OCI-LY1 (cell line): ENCODE measurements around the gene SKIC3.

Experiments used
- H2AFZ ChIP-seq: fragments of 200-600 bp; sonication (generic), shearing (Covaris generic); 2 replicates; pipeline ENCODE4 v1.6.0; 2014; ENCODE audit warnings: antibody characterized with exemption, mild to moderate bottlenecking, low read length
- H3F3A ChIP-seq: fragments of 200-600 bp; sonication (generic), shearing (Covaris generic); 2 replicates; pipeline ENCODE4 v1.6.0; 2014; ENCODE audit warnings: mild to moderate bottlenecking, antibody characterized with exemption, low read length, moderate library complexity; ENCODE audit not compliant: insufficient read depth
- H3K27ac ChIP-seq: fragments of 200-600 bp; sonication (generic); 2 replicates; pipeline ENCODE4 v1.5.1; 2014; ENCODE audit warnings: low read length, mixed run types, mild to moderate bottlenecking, low read depth; ENCODE audit not compliant: poor library complexity, severe bottlenecking
- H3K27me3 ChIP-seq: fragments of 200-600 bp; sonication (generic); 2 replicates; pipeline ENCODE4 v1.6.0; 2014; ENCODE audit warnings: antibody characterized with exemption, mild to moderate bottlenecking, low read length, moderate library complexity; ENCODE audit not compliant: insufficient read depth
- H3K36me3 ChIP-seq: fragments of 200-600 bp; sonication (generic); 2 replicates; pipeline ENCODE4 v1.6.1; 2014; ENCODE audit warnings: mild to moderate bottlenecking, antibody characterized with exemption, low read length, moderate library complexity, mixed read lengths; ENCODE audit not compliant: insufficient read depth
- H3K4me1 ChIP-seq: fragments of 200-600 bp; sonication (generic); 2 replicates; pipeline ENCODE4 v1.5.1; 2014; ENCODE audit warnings: mild to moderate bottlenecking, low read length, moderate library complexity; ENCODE audit not compliant: insufficient read depth, severe bottlenecking
- H3K4me2 ChIP-seq: fragments of 200-600 bp; sonication (generic), shearing (Covaris generic); 2 replicates; pipeline ENCODE4 v1.6.1; 2014; ENCODE audit warnings: low read length
- H3K4me3 ChIP-seq: fragments of 200-600 bp; sonication (generic); 2 replicates; pipeline ENCODE4 v1.5.1; 2014; ENCODE audit warnings: low read length, low read depth, mild to moderate bottlenecking, mixed read lengths; ENCODE audit not compliant: poor library complexity, severe bottlenecking
- H3K79me2 ChIP-seq: fragments of 200-600 bp; shearing (Covaris generic); 2 replicates; pipeline ENCODE4 v1.6.1; 2016; ENCODE audit warnings: mixed run types, low read length, mixed read lengths; ENCODE audit not compliant: insufficient read depth
- H3K9ac ChIP-seq: fragments of 200-600 bp; sonication (generic), shearing (Covaris generic); 2 replicates; pipeline ENCODE4 v1.6.1; 2014; ENCODE audit warnings: mild to moderate bottlenecking, low read length, mixed read lengths
- H3K9me2 ChIP-seq: fragments of 200-600 bp; sonication (generic), shearing (Covaris generic); 2 replicates; pipeline ENCODE4 v1.6.1; 2014; ENCODE audit warnings: low read depth, mild to moderate bottlenecking, low read length, mixed read lengths
- H3K9me3 ChIP-seq: fragments of 200-600 bp; shearing (Covaris generic); 2 replicates; pipeline ENCODE4 v1.6.1; 2014; ENCODE audit warnings: low read length, mixed read lengths
- H4K20me1 ChIP-seq: fragments of 200-600 bp; sonication (generic), shearing (Covaris generic); 2 replicates; pipeline ENCODE4 v1.6.0; 2016; ENCODE audit warnings: mild to moderate bottlenecking, low read length; ENCODE audit not compliant: insufficient read depth
- EZH2 ChIP-seq: fragments of 200-600 bp; sonication (generic), shearing (Covaris generic); IDR thresholded peaks from 2 replicates; pipeline ENCODE4 v1.8.0; 2017; ENCODE audit warnings: borderline replicate concordance, mixed run types, mild to moderate bottlenecking, antibody characterized with exemption, low read length, moderate library complexity, mixed read lengths
- TF ChIP-seq, protein P1 (sequence below): fragments of 200-600 bp; sonication (generic), shearing (Covaris generic); IDR thresholded peaks from 2 replicates; pipeline ENCODE4 v1.5.1; 2017; ENCODE audit warnings: mild to moderate bottlenecking, antibody characterized with exemption, low read length, moderate library complexity, mixed read lengths

Gene SKIC3

DNA sequence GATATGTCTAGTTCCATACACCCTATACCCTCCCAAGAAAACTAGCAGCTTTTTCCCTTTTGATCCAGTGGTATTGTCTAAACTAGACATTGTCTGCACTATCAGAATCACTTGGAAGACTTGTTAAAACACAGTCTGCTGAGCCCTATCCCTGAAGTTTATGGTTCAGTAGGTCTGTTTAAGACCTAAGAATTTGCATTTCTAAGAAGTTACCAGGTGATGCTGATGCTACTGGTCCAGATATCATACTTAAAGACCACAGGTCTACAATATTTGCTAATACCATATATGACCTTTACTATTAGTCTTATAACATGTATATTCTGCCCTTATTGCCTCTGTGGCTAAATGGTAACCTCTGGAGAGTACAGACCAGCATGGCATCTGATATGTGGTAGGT lies 23.3 kb downstream of the SKIC3 start:
- Histone ChIP-seq H3K9me3 (no peaks in the 10 kb centered on the region), H3K9ac (no peak overlapping the region), H3F3A (no peaks in the 10 kb centered on the region; the same call in 1 of the 2 replicates), H3K4me2 (no peak overlapping the region), H3K27me3 (no peaks in the 10 kb centered on the region), H3K9me2 (no peaks in the 10 kb centered on the region), H4K20me1 (no peaks in the 10 kb centered on the region), H3K27ac (no peak overlapping the region), H2AFZ (no peak overlapping the region), H3K4me1 (no peaks in the 10 kb centered on the region), H3K36me3 (peaks cover 86% of the 10 kb centered on the region), H3K79me2 (no peaks in the 10 kb centered on the region; the same call in 1 of the 2 replicates), H3K4me3 (no peak overlapping the region)
- TF ChIP-seq EZH2, result no peak
- TF ChIP-seq, protein P1, sequence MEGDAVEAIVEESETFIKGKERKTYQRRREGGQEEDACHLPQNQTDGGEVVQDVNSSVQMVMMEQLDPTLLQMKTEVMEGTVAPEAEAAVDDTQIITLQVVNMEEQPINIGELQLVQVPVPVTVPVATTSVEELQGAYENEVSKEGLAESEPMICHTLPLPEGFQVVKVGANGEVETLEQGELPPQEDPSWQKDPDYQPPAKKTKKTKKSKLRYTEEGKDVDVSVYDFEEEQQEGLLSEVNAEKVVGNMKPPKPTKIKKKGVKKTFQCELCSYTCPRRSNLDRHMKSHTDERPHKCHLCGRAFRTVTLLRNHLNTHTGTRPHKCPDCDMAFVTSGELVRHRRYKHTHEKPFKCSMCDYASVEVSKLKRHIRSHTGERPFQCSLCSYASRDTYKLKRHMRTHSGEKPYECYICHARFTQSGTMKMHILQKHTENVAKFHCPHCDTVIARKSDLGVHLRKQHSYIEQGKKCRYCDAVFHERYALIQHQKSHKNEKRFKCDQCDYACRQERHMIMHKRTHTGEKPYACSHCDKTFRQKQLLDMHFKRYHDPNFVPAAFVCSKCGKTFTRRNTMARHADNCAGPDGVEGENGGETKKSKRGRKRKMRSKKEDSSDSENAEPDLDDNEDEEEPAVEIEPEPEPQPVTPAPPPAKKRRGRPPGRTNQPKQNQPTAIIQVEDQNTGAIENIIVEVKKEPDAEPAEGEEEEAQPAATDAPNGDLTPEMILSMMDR, result no peak

DNA sequence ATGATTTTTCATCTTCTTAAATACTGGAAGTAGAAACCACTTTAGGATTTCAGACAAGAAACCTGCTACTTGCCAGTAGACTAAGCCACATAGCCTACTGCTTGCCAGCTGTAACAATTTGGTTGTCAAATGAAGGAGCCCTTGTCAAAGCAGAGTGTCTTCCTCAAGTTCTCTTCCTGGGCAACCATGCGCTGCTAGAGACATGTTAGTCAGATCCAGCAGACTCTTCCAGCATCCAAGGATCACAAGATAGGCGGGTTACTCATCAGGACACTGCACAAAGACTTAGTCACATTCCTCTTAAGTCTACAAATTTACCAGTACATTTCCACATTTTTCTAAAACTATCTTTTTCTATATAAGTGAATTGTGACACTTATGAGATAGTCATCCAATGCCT lies 24.4 kb downstream of the SKIC3 start:
- Histone ChIP-seq H4K20me1 (no peaks in the 10 kb centered on the region), H3K36me3 (peaks cover 85% of the 10 kb centered on the region), H3K27me3 (no peaks in the 10 kb centered on the region), H3K9ac (no peak overlapping the region), H3K4me2 (no peak overlapping the region), H3F3A (no peaks in the 10 kb centered on the region; the same call in 1 of the 2 replicates), H3K4me3 (no peak overlapping the region), H3K4me1 (no peaks in the 10 kb centered on the region), H3K27ac (no peak overlapping the region), H2AFZ (no peak overlapping the region), H3K9me3 (no peaks in the 10 kb centered on the region), H3K79me2 (no peaks in the 10 kb centered on the region; the same call in 1 of the 2 replicates), H3K9me2 (no peaks in the 10 kb centered on the region)
- TF ChIP-seq, protein P1, result no peak
- no peak for TF ChIP-seq EZH2

DNA sequence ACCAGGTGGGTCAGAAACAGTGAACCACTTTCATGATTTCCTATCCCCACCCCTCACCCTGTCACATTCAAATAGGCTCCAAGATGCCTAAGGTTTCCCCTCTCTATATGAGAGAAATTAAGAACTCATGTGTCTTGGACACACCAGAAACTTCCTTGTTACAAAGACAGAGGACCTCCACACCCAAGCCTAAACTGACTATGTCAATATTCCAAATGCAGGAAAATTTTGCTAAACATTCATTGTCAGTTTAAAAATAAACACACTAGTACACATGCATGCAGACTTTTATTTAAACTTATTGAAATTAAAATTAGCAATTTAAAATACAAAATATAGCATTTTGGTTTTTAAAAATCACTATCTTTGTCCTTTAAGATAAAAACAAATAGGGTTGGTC lies 26.2 kb downstream of the SKIC3 start:
- peaks cover 90% of the 10 kb centered on the region for H3K36me3 ChIP-seq
- H3K9me2 ChIP-seq, result no peaks in the 10 kb centered on the region
- no peaks in the 10 kb centered on the region for H3K27me3 ChIP-seq
- TF ChIP-seq EZH2, result no peak
- TF ChIP-seq, protein P1, result no peak
- H3K4me1 ChIP-seq, result no peaks in the 10 kb centered on the region
- no peaks in the 10 kb centered on the region; the same call in 1 of the 2 replicates for H3F3A ChIP-seq
- H3K4me3 ChIP-seq, result no peak overlapping the region
- H3K9me3 ChIP-seq, result no peaks in the 10 kb centered on the region
- H4K20me1 ChIP-seq, result no peaks in the 10 kb centered on the region
- no peak overlapping the region for H3K27ac ChIP-seq
- H3K4me2 ChIP-seq, result no peak overlapping the region
- no peaks in the 10 kb centered on the region; the same call in 1 of the 2 replicates for H3K79me2 ChIP-seq
- H3K9ac ChIP-seq, result no peak overlapping the region
- H2AFZ ChIP-seq, result no peak overlapping the region
